K562 (cell line): ENCODE data around the gene ARMH1. TPM values are rescaled to one million over a fixed set of nuclear protein-coding genes. Genes with fewer than 3 reads are reported as not detected.

Experiments
- ATAC-seq: fragments of 200-7000 bp; cut with Tn5 transposase; 3 replicates; pipeline ENCODE4 v1.9.1; 2020; ENCODE audit warnings: moderate library complexity
- BruUV-seq: library from RNA; stranded (reverse); fragments of 400-500 nt; replicated peaks from 2 replicates; lab custom pipeline; 2021; lab: Mats Ljungman, UMichigan
- CTCF ChIA-PET: fragments of 300-600 bp; formaldehyde crosslinking; extraction: SDS; loops from one replicate; lab custom pipeline; 2021; ENCODE audit warnings: low intra/inter-chr PET ratio; lab: Yijun Ruan, JAX
- POLR2A ChIA-PET: fragments of 300-600, 350-650 bp; sonication (Branson Sonifier 250); formaldehyde crosslinking; extraction: SDS; loops from one replicate; lab custom pipeline; 2021; ENCODE audit warnings: antibody characterized with exemption, inconsistent platforms; lab: Yijun Ruan, JAX
- DNase-seq, 4 experiments: peaks; one replicate each; pipeline versions ENCODE4 v3.0.0 to v3.0.0-alpha.2; 2011 to 2018; ENCODE audit warnings: low spot score in 3 of 4, mixed read lengths in 3 of 4; ENCODE audit errors: extremely low read depth in 1 of 4
- FAIRE-seq: peaks from 2 replicates; lab custom pipeline; 2011; peaks lifted over from hg19 to GRCh38; lab: Jason Lieb, UNC
- H2AFZ ChIP-seq: 2 replicates; pipeline ENCODE4 v1.6.0; 2011; ENCODE audit warnings: low read depth, low read length, control low read depth, inconsistent platforms
- H3K27ac ChIP-seq: fragments of 200-600 bp; 3 replicates; pipeline ENCODE4 v1.8.0; 2011; ENCODE audit warnings: low read depth, mild to moderate bottlenecking, control low read depth, inconsistent platforms, low read length, moderate library complexity, mixed read lengths; ENCODE audit errors: extremely low read depth
- H3K27me3 ChIP-seq, 2 experiments: fragments of 300-600 bp in 1 of 2; 2 replicates in 1 of 2; 3 replicates in 1 of 2; pipeline versions ENCODE4 v1.6.0 to v1.8.0; 2011; ENCODE audit warnings: inconsistent platforms in 2 of 2, low read length in 2 of 2, mild to moderate bottlenecking in 1 of 2, mixed read lengths in 1 of 2, moderate library complexity in 1 of 2; ENCODE audit not compliant: control insufficient read depth in 2 of 2, insufficient read depth in 2 of 2
- H3K36me3 ChIP-seq: fragments of 300-600 bp; 3 replicates; pipeline ENCODE4 v1.8.0; 2011; ENCODE audit warnings: mild to moderate bottlenecking, low read length, inconsistent platforms; ENCODE audit not compliant: control insufficient read depth, insufficient read depth
- H3K4me1 ChIP-seq, 2 experiments: fragments of 200-600 bp in 1 of 2; replicated peaks in 1 of 2; 2 replicates in 1 of 2; 3 replicates in 1 of 2; pipeline versions ENCODE4 v1.5.1 to v1.8.0; 2011; ENCODE audit warnings: inconsistent platforms in 2 of 2, low read length in 2 of 2, mild to moderate bottlenecking in 1 of 2, mixed read lengths in 1 of 2, moderate library complexity in 1 of 2; ENCODE audit not compliant: control insufficient read depth in 2 of 2, insufficient read depth in 2 of 2
- H3K4me2 ChIP-seq: 2 replicates; pipeline ENCODE4 v1.6.1; 2011; ENCODE audit warnings: low read length, control low read depth, inconsistent platforms, mixed read lengths; ENCODE audit not compliant: insufficient read depth
- H3K4me3 ChIP-seq: fragments of 200-600 bp; sonication (generic), shearing (Covaris generic); 2 replicates; pipeline ENCODE4 v1.5.1; 2016; ENCODE audit warnings: control low read depth, inconsistent platforms
- H3K79me2 ChIP-seq: fragments of 200-600 bp; 3 replicates; pipeline ENCODE4 v1.8.0; 2011; ENCODE audit warnings: low read length, inconsistent platforms; ENCODE audit not compliant: control insufficient read depth, insufficient read depth
- H3K9ac ChIP-seq, 2 experiments: 2 replicates each; pipeline versions ENCODE4 v1.6.0 to v1.6.1; 2011; ENCODE audit warnings: low read depth in 2 of 2, low read length in 2 of 2, control low read depth in 1 of 2, inconsistent platforms in 1 of 2, mild to moderate bottlenecking in 1 of 2, mixed read lengths in 1 of 2; ENCODE audit not compliant: insufficient read depth in 1 of 2
- H3K9me1 ChIP-seq: one replicate; pipeline ENCODE4 v1.6.0; 2011; ENCODE audit warnings: inconsistent platforms, mild to moderate bottlenecking, low read length, moderate library complexity; ENCODE audit not compliant: control insufficient read depth, insufficient read depth
- H3K9me3 ChIP-seq: replicated peaks from 2 replicates; pipeline ENCODE4 v1.5.1; 2011; ENCODE audit warnings: low read depth, low read length, inconsistent platforms; ENCODE audit not compliant: control insufficient read depth, insufficient read depth
- H4K20me1 ChIP-seq: replicated peaks from 2 replicates; pipeline ENCODE4 v1.6.1; 2011; ENCODE audit warnings: low read length, inconsistent platforms, mixed read lengths; ENCODE audit not compliant: control insufficient read depth, insufficient read depth
- KDM5B ChIP-seq: fragments of 200-600 bp; sonication (generic); IDR thresholded peaks from 2 replicates; pipeline ENCODE4 v1.6.1; 2012; ENCODE audit warnings: low read depth, mild to moderate bottlenecking, moderate library complexity, low read length, control low read depth, inconsistent platforms; ENCODE audit not compliant: insufficient replicate concordance
- PPARD ChIP-seq: fragments of 250-450 bp; sonication (Bioruptor Pico); IDR thresholded peaks from 2 replicates; pipeline ENCODE4 v1.8.0; 2022; ENCODE audit warnings: inconsistent platforms, mild to moderate bottlenecking, moderate library complexity
- RAD51 ChIP-seq: fragments of 450-650 bp; IDR thresholded peaks from 2 replicates; pipeline ENCODE4 v1.7.1; 2016; ENCODE audit warnings: low read depth, mild to moderate bottlenecking, borderline replicate concordance
- RB1 ChIP-seq: fragments of 450-650 bp; IDR thresholded peaks from 2 replicates; pipeline ENCODE4 v1.6.1; 2017; ENCODE audit warnings: low read depth, mild to moderate bottlenecking
- RBFOX2 ChIP-seq: fragments of 200-400 bp; formaldehyde crosslinking; IDR thresholded peaks from 2 replicates; pipeline ENCODE4 v1.6.1; 2017; ENCODE audit warnings: low read depth, mild to moderate bottlenecking, low read length, moderate library complexity
- ZKSCAN1 ChIP-seq: fragments of 150-350 bp; IDR thresholded peaks from 2 replicates; pipeline ENCODE4 v1.6.1; 2016; ENCODE audit warnings: low read depth, low read length
- ZNF232 ChIP-seq: sonication (generic); formaldehyde crosslinking; IDR thresholded peaks from 2 replicates; pipeline ENCODE4 v1.8.0; 2022; ENCODE audit warnings: mild to moderate bottlenecking, missing genetic modification reagents
- WGBS: fragments of 100-300 bp; shearing (Covaris generic); methylation state at CpG from one replicate; pipeline ENCODE4 v1.1.6; 2016; ENCODE audit warnings: low coverage, mixed read lengths; ENCODE audit not compliant: insufficient coverage; ENCODE audit errors: missing lambda C conversion rate; 5-methylcytosine and 5-hydroxymethylcytosine counted together
- in situ Hi-C: fragments of 300-500 bp; cut with MboI; formaldehyde crosslinking; loops from 4 replicates; pipeline ENCODE4 v1.15.0; 2018; ENCODE audit warnings: inconsistent platforms, mixed read lengths
- intact Hi-C: fragments of 100-400 bp; cut with micrococcal nuclease; formaldehyde crosslinking; loops from 2 replicates; pipeline ENCODE4 v1.14.2; 2022
- polyA plus RNA-seq, 8 experiments: library from polyadenylated mRNA; depleted of rRNA in 4 of 8; stranded (reverse) in 5 of 8; unstranded in 3 of 8; fragments of >200 nt; fragmentation: Nextera tagmentation in 2 of 8; fragmentation: Illumina TruSeq in 1 of 8; extraction: Ambion mirVana in 2 of 8; extraction: Trizol in 1 of 8; gene quantifications; 2 replicates each; pipeline versions ENCODE4 v1.2.1 to v1.2.3, GENCODE V29; 2011 to 2014; ENCODE audit warnings: inconsistent platforms in 1 of 8, missing spikeins in 1 of 8
- total RNA-seq, 7 experiments: library from RNA; depleted of rRNA in 6 of 7; stranded (reverse); fragments of >200 nt in 6 of 7; fragmentation: Illumina TruSeq in 2 of 7; extraction: Trizol in 2 of 7; gene quantifications; 2 replicates each; pipeline versions ENCODE4 v1.2.1 to v1.2.3, GENCODE V29; 2011 to 2021; ENCODE audit warnings: low replicate concordance in 1 of 7
- TF ChIP-seq, protein P1 (sequence below), 3 experiments: fragments of 200-800 bp in 1 of 3; fragments of 250-450 bp in 1 of 3; fragments of 450-650 bp in 1 of 3; sonication (Bioruptor Pico) in 1 of 3; sonication (Bioruptor generic) in 1 of 3; formaldehyde crosslinking in 1 of 3; IDR thresholded peaks; 2 replicates each; pipeline versions ENCODE4 v1.6.1 to v1.8.0; 2016 to 2022; ENCODE audit warnings: mild to moderate bottlenecking in 2 of 3, missing genetic modification characterization in 2 of 3, missing compliant biosample characterization in 1 of 3, moderate library complexity in 1 of 3
- TF ChIP-seq, protein P2 (sequence below): fragments of 250-450 bp; sonication (Bioruptor Pico); IDR thresholded peaks from 2 replicates; pipeline ENCODE4 v1.9.0; 2021; ENCODE audit warnings: mild to moderate bottlenecking, inconsistent platforms

Gene ARMH1
- total and polyA plus RNA-seq, 9 of the 15 experiments (the other 6 are each of a cell fraction or from before 2014, with no cell fraction given), result 0.41 TPM; not detected in 8

DNA sequence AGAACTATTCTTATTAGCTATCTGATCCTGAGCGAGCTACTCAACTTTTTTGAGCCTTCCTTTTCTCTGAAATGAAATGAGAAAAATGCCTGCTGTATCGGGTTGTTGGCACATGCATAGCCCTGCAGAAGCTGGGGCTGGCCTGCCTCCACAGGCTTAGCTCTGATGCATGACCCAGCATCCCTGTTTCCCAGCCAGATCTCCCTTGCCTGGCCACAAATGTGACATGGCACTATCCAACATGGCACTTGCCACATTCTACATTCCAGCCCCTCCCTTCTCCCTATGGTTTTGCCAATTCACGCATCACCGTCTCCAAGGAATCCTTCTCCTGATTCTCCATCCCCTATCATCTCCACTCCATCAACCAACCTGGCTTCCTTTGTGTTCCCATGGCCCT is 42.6 kb downstream of the ARMH1 start:
- no peak for TF ChIP-seq ZKSCAN1
- BruUV-seq, result no TSS peak
- Histone ChIP-seq H4K20me1 (0 out of 2 replicates have a peak, but pooled peaks cover 3% of the 10 kb centered on the region), H2AFZ (no peak overlapping the region), H3K27ac (no peak overlapping the region), H3K36me3 (no peaks in the 10 kb centered on the region), H3K4me1 (peaks cover 2 to 16% of the 10 kb centered on the region in 2 experiments), H3K9me3 (no peaks in the 10 kb centered on the region), H3K4me2 (no peak overlapping the region), H3K27me3 (peaks cover 8 to 16% of the 10 kb centered on the region in 2 experiments; a peak in 4 of 5 replicates), H3K9me1 (no peaks in the 10 kb centered on the region), H3K4me3 (no peak overlapping the region), H3K9ac (no peak overlapping the region), H3K79me2 (no peaks in the 10 kb centered on the region)
- ATAC-seq (no peak), FAIRE-seq (no peak), DNase-seq (no peak)
- CTCF ChIA-PET, result interaction anchor here (0.8 kb wide), 1 partner anchor 12 kb away, joined by 3 read pairs; no protein-coding TSS in a partner anchor
- POLR2A ChIA-PET, result interaction anchor here (0.7 to 9.1 kb wide), 5 partner anchors 11 to 299 kb away, joined by 3 to 328 read pairs (median 6); partner anchors contain the start of gene RNU5D-1
- in situ Hi-C loops, result no loop called here
- 23% methylated on average over 4 of the region's 4 CpGs for WGBS
- intact Hi-C loops, result no loop called here

DNA sequence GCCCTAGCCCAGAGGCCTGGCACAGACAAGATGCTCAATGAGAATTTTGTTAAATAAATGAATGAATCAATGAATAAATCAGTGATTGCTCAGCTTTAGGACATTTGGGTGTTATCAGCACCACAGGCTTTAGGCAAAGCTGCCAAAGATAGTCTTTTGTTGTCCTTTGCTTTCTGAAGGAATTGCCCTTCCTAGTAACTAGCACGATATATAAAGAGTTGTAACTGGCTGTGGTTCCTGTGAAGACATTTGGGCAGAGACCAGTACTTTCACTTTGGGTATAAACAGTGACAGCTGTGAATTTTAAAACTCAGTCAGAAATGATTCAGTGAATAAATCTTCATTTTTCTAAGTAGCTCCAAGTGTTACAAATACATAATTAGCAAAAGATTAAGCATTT is 43.1 kb downstream of the ARMH1 start:
- Histone ChIP-seq H3K9me1 (no peaks in the 10 kb centered on the region), H3K9me3 (no peaks in the 10 kb centered on the region), H3K27me3 (peaks cover 8 to 15% of the 10 kb centered on the region in 2 experiments; a peak in 4 of 5 replicates), H3K4me2 (no peak overlapping the region), H3K79me2 (no peaks in the 10 kb centered on the region), H3K36me3 (no peaks in the 10 kb centered on the region), H3K4me3 (no peak overlapping the region), H4K20me1 (0 out of 2 replicates have a peak, but pooled peaks cover 3% of the 10 kb centered on the region), H2AFZ (no peak overlapping the region), H3K4me1 (peaks cover 6 to 20% of the 10 kb centered on the region in 2 experiments), H3K27ac (no peak overlapping the region), H3K9ac (no peak overlapping the region)
- FAIRE-seq (no peak), DNase-seq (no peak), ATAC-seq (no peak)
- ChIA-PET CTCF (no interaction called here), POLR2A (interaction anchor here (0.7 to 9.1 kb wide), 5 partner anchors 11 to 103 kb away, joined by 3 to 328 read pairs (median 6); partner anchors contain the start of gene RNU5D-1)
- in situ Hi-C loops (no loop called here), intact Hi-C loops (no loop called here)
- WGBS, result 8% methylated on average over 1 of the region's 1 CpG
- BruUV-seq, result no TSS peak
- TF ChIP-seq ZNF232 (CRISPR knock-in tag) (no peak), PPARD (no peak), RAD51 (no peak), RB1 (no peak), RBFOX2 (no peak), KDM5B (no peak)
- TF ChIP-seq, protein P1, sequence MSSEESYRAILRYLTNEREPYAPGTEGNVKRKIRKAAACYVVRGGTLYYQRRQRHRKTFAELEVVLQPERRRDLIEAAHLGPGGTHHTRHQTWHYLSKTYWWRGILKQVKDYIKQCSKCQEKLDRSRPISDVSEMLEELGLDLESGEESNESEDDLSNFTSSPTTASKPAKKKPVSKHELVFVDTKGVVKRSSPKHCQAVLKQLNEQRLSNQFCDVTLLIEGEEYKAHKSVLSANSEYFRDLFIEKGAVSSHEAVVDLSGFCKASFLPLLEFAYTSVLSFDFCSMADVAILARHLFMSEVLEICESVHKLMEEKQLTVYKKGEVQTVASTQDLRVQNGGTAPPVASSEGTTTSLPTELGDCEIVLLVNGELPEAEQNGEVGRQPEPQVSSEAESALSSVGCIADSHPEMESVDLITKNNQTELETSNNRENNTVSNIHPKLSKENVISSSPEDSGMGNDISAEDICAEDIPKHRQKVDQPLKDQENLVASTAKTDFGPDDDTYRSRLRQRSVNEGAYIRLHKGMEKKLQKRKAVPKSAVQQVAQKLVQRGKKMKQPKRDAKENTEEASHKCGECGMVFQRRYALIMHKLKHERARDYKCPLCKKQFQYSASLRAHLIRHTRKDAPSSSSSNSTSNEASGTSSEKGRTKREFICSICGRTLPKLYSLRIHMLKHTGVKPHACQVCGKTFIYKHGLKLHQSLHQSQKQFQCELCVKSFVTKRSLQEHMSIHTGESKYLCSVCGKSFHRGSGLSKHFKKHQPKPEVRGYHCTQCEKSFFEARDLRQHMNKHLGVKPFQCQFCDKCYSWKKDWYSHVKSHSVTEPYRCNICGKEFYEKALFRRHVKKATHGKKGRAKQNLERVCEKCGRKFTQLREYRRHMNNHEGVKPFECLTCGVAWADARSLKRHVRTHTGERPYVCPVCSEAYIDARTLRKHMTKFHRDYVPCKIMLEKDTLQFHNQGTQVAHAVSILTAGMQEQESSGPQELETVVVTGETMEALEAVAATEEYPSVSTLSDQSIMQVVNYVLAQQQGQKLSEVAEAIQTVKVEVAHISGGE (CRISPR knock-in tag; IDR thresholded peaks at IDR 0.05), result no peak
- TF ChIP-seq, protein P2, sequence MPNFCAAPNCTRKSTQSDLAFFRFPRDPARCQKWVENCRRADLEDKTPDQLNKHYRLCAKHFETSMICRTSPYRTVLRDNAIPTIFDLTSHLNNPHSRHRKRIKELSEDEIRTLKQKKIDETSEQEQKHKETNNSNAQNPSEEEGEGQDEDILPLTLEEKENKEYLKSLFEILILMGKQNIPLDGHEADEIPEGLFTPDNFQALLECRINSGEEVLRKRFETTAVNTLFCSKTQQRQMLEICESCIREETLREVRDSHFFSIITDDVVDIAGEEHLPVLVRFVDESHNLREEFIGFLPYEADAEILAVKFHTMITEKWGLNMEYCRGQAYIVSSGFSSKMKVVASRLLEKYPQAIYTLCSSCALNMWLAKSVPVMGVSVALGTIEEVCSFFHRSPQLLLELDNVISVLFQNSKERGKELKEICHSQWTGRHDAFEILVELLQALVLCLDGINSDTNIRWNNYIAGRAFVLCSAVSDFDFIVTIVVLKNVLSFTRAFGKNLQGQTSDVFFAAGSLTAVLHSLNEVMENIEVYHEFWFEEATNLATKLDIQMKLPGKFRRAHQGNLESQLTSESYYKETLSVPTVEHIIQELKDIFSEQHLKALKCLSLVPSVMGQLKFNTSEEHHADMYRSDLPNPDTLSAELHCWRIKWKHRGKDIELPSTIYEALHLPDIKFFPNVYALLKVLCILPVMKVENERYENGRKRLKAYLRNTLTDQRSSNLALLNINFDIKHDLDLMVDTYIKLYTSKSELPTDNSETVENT, result no peak
